ENCODE data around the gene DEFB129.
"Not testable (repeated sequence)": the region's sequence is repeated elsewhere in the genome, so short reads cannot be mapped to it uniquely, and the experiment has no call there.

Gene DEFB129

GRCh38 chr20:237489-237888 is 10.4 kb downstream of the DEFB129 start:
- no peaks in the 10 kb centered on the region for H3K9me3 Mint-ChIP-seq

GRCh38 chr20:237929-238328 is 10.9 kb downstream of the DEFB129 start:
- TF ChIP-seq CTCF (IDR thresholded peaks at IDR 0.05; ENCODE audit: unreplicated experiment in 3 of 3) = no peak
- Mint-ChIP-seq H3K36me3 (ENCODE audit: low read depth) (no peaks in the 10 kb centered on the region), H3K27me3 (ENCODE audit: low read depth) (peaks cover 14% of the 10 kb centered on the region), H3K4me3 (no peak overlapping the region), H3K9me3 (no peaks in the 10 kb centered on the region), H3K4me1 (no peaks in the 10 kb centered on the region), H3K27ac (no peak overlapping the region)

More at GRCh38 chr20:237489-237888, 10.4 kb downstream of the DEFB129 start:
- Mint-ChIP-seq H3K36me3 (ENCODE audit: low read depth) (no peaks in the 10 kb centered on the region), H3K27me3 (ENCODE audit: low read depth) (peaks cover 14% of the 10 kb centered on the region), H3K4me1 (no peaks in the 10 kb centered on the region), H3K4me3 (no peak overlapping the region), H3K27ac (no peak overlapping the region)
- no peak for TF ChIP-seq CTCF (IDR thresholded peaks at IDR 0.05; ENCODE audit: unreplicated experiment in 3 of 3)

DNA sequence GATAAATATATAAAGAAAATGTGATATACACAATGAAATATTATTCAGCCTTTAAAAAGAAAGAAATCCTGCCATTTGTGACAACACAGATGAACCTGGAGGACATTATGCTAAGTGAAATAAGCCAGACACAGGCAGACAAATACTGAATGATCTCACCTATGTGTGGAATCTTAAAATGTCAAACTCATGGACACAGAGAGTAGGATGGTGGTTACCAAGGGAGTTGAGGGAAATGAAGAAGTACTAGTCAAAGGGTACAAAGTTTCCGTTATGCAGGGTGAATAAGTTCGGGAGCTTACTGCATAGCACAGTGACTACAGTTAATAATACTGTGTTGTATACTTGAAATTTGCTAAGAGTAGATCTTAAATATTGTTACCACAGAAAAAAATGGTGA is 15.8 kb downstream of the DEFB129 start:
- no peaks in the 10 kb centered on the region for H3K4me1 Mint-ChIP-seq
- H3K36me3 Mint-ChIP-seq (ENCODE audit: low read depth) = no peaks in the 10 kb centered on the region
- no peak overlapping the region for H3K27ac Mint-ChIP-seq
- no peaks in the 10 kb centered on the region for H3K9me3 Mint-ChIP-seq
- no peak for TF ChIP-seq CTCF (IDR thresholded peaks at IDR 0.05; ENCODE audit: unreplicated experiment in 3 of 3)
- no peak overlapping the region for H3K4me3 Mint-ChIP-seq
- H3K27me3 Mint-ChIP-seq (ENCODE audit: low read depth) = peaks cover 14% of the 10 kb centered on the region

GRCh38 chr20:251354-251753 is 24.3 kb downstream of the DEFB129 start:
- Mint-ChIP-seq H3K9me3 (no peaks in the 10 kb centered on the region), H3K4me3 (no peak overlapping the region)
- no peak for TF ChIP-seq CTCF (IDR thresholded peaks at IDR 0.05; ENCODE audit: unreplicated experiment in 3 of 3)

GRCh38 chr20:252801-253200 is 25.7 kb downstream of the DEFB129 start:
- Mint-ChIP-seq H3K9me3 (no peaks in the 10 kb centered on the region), H3K4me3 (no peak overlapping the region), H3K27me3 (ENCODE audit: low read depth) (peaks cover 18% of the 10 kb centered on the region), H3K4me1 (no peaks in the 10 kb centered on the region), H3K27ac (no peak overlapping the region), H3K36me3 (ENCODE audit: low read depth) (no peaks in the 10 kb centered on the region)
- no peak for TF ChIP-seq CTCF (IDR thresholded peaks at IDR 0.05; ENCODE audit: unreplicated experiment in 3 of 3)

More at GRCh38 chr20:251354-251753, 24.3 kb downstream of the DEFB129 start:
- Mint-ChIP-seq H3K27me3 (ENCODE audit: low read depth) (peaks cover 18% of the 10 kb centered on the region), H3K4me1 (no peaks in the 10 kb centered on the region), H3K27ac (no peak overlapping the region), H3K36me3 (ENCODE audit: low read depth) (no peaks in the 10 kb centered on the region)

- H3K4me3 Mint-ChIP-seq; H3K36me3 Mint-ChIP-seq (ENCODE audit: low read depth); H3K27ac Mint-ChIP-seq; H3K4me1 Mint-ChIP-seq; H3K9me3 Mint-ChIP-seq: not testable (repeated sequence)
- peaks cover 18% of the 10 kb centered on the region for H3K27me3 Mint-ChIP-seq (ENCODE audit: low read depth)
Measured at GRCh38 chr20:253447-253846, 26.4 kb downstream of the DEFB129 start.

Data from nephron (organoid).